T1000 (cell line): ENCODE measurements around the gene POMT1.
"Not testable (repeated sequence)": the region's sequence is repeated elsewhere in the genome, so short reads cannot be mapped to it uniquely, and the experiment has no call there.

ENCODE experiments used
- DNase-seq: peaks from one replicate; lab custom pipeline; 2025; ENCODE audit warnings: mixed read lengths; lab: John Stamatoyannopoulos, UW

The POMT1 gene

DNA sequence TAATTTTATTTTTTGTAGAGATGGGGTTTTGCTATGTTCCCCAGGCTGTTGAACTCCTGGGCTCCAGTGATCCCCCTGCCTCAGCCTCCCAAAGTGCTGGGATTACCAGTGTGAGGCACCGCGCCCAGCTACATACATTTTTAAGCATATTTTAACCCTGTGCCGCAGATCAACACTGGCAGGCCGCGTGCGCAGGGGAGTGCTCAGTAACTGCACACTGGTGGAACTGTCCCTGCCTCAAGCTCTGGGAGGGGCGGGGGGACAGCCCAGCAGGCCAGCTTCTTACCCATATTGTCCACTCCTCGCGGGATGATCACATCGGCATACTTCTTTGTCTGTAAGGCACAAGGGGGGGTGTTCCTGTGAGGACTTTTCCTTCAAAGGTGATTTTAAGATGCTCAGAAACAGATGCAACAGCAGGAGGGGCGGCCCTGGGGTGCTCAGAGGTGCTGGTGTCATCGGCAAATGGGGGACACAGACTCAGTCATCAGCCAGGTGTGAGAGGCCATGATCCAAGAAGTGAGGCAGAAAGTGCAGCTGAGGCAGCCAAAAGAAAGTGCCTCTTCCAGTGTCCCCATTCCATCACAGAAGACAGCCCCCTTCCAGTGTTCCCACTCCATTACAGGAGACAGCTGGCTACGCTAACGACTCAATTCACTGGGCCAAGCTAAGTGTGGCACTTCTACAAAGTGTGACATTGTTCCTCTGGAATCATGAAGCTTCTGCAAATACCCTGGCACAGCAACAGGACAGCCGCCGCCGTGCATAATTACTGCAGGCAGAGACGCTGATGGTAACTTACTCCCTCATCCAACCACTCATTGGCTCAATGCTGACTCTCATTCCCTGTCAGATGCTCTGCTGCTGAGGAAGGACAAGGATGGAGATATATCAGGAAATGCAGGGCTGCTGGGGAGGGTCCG is 23.2 kb downstream of the POMT1 start:
- DNase-seq = no peak

DNA sequence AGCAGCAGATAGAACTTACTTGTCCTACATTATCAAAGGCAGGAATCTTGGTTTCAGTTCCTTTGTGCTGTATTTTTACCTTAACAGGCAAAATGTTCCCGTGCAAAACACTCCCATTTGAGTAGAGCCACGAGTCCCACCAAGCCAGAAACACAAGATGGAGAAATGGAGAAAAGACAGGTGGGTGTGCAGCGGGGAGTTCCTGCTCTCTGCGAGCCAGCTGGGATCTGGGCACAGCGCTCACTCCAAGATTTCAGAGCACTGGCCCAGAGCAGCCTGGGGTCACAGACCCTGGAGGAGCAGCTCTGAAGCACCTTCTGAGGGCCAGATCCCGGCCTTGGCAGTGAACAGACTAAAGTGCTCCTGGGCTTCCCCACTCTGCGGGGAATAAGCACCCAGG is 25.5 kb downstream of the POMT1 start:
- no peak for DNase-seq

DNA sequence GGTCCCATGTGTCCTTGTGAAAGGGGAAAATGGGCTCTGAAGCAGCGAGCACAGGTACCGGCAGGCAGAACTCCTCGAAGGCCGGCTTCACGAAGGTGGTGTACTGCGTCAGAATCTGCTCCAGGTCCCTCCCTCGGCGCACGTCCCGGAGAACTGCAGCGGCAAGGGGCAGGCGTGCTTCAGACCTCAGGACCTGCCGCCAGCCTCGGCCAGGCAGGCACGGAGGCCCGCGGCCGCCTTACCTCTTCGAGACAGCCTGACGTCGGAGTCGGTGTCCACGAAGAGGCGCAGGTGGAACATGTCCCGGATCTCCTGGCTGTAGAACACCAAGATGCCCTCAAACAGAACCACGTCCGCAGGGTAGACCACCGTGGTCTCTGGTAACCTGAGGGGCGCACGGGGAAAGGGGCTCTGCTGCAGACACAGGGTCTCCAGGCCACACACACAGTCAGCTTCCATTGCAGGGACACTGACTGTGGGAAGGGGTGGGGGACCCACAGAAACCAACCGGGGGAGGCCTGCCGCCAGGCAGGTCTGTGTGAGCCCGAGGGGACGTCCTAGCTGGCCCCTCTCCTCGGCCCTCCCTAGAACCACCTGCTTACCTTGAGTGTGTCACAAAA is 26.3 kb downstream of the POMT1 start:
- no peak for DNase-seq

DNA sequence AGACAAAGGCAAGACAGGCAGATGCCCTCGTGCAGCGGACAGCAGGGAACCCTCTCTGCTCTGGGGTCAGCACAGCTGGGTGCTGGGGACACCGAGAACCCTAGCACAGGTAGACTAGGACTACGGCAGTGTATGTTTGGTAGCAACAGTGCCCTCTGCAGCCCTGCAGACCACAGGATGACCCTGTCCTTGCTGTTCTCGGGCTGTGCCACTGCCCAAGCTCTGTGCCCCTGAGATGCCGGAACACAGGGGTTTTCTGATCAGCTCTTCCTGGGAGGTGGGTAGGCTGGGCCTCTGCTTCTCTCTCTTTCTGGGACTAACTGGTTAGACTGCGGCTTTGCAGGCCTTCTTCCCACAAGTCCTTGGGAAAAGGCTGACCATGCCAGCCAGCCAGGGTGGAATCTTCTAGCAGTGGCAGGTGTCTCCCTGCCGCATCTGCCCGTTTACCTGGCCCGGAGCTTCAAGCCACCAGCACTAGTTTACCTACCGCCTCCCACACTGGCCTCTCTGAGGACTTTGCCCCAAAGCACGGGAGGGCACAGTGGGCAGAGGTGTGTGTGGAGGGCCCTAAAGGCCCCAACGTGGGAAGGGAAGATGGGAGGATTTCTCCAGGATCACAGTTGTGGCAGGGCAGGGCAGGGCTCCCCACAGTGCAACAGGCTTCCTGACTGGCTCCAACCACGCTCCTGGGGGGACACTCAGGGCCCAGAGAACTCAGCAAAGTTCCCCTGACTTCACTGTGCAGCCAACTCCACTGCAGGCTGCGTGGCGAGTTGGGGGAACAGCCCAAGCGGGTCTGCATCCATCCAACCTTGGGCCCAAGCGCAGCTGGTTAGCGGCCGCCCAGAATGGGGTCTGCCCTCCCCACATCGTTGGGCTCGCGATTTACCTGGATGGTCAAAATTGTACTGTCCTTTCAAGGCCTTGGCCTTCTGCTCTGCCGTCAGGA is 27.2 kb downstream of the POMT1 start:
- no peak for DNase-seq

DNA sequence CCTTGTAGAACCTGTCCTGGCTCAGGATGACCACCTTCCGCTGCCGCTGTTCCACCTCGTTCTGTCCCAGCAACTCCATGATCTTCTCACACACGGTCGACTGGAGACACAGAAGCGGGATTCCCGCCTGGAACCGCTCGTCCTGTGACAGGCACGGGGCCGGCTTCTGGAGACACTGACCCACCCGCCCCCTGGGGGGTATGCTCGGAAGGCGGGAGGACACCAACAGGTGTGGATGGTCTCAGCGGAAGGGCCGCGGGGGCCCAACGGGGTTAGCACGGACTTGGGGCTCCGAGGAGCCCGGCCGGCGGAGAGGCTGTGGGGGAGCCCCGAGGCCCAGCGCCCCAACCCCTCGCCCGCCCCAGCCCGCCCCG is 27.8 kb downstream of the POMT1 start:
- no peak for DNase-seq

DNA sequence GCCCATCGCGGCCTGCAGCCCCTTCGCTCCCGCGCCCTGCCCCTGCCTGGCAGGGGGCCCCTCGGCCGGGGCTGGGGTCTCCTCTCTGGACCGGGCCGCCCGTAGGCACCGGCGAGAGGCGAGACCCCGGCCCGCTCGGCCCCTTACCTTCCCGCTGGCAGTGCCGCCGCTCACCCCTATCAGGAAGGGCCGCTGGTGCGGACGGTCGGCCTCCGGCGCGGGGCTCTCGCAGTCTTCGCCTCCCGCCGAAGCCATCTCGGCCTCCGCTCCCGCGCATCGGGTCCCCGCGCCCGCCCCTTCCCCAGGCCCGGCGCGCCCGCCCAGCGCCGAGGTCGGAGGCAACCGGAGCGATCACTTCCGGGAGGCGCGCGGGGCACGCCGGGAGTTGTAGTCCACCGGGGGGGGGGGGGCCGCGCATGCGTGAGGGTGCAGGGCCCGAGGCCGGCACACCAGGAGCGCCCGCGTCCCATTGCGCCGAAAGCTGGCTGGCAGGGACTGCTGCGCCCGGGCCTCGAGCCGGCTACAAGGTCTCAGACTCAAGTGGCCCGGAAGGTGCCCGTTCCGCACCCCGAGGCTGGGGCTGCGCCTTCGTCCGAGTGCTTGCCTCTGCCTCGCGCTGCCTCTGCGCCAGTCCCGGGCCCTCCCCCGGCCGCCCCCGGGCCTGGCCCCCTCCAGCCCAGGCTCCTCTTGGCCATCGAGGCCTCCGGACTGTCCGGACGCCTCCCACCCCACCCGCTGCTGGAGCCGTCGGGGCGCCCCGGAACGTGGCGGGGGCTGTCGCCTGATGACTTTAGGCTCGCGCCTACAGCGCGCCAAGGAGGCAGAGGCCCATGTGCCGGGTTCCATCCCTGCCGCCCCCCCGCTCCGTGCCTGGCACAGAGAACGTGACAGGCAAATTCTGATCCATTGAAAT is 28.5 kb downstream of the POMT1 start, which contains the start of gene UCK1:
Gene UCK1, minus strand, starts transcription at position 344 of the 913 bp plus-strand sequence. Its CDS starts 89 bp downstream, at position 255.
- DNase-seq = peak; percentile 35

DNA sequence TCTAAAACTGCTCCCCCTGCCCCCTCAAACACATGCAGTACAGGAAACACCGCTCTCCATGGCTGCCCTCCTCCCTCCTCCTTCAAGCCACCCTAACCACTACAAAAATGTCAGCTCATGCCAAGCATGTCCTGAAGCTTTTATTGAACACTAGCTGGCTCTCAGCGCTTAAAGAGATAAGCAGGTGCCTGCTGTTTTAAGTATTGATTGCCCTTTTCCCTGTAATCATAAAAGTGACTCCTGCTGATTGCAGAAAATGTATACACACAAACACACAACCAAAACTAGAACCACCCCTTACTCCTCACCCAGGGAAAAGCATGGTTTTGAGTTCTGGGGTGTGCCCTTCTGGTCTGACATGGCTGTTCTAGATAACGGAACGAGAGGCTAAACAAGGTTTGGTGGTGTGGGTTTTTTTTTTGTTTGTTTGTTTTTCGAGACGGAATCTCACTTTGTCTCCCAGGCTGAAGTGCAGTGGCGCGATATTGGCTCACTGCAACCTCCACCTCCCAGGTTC is 32.1 kb downstream of the POMT1 start:
- DNase-seq = no peak

DNA sequence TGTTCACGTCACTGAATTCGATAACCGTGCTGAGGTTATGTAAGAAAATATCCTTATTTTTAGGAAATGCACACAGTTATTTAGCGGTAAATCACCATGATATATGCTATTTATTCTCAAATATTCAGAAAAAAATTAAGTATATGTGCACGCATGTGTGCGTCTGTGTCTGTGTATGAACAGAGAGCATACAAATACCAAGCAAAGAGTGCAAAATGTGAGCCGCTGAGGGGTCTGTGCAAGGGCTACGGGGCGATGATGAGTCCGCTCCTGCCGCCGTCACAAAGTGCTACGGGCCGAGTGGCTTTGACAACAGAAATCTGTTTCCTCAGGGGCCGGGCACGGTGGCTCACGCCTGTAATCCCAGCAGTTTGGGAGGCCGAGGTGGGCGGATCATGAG is 35.2 kb downstream of the POMT1 start:
- no peak for DNase-seq

DNA sequence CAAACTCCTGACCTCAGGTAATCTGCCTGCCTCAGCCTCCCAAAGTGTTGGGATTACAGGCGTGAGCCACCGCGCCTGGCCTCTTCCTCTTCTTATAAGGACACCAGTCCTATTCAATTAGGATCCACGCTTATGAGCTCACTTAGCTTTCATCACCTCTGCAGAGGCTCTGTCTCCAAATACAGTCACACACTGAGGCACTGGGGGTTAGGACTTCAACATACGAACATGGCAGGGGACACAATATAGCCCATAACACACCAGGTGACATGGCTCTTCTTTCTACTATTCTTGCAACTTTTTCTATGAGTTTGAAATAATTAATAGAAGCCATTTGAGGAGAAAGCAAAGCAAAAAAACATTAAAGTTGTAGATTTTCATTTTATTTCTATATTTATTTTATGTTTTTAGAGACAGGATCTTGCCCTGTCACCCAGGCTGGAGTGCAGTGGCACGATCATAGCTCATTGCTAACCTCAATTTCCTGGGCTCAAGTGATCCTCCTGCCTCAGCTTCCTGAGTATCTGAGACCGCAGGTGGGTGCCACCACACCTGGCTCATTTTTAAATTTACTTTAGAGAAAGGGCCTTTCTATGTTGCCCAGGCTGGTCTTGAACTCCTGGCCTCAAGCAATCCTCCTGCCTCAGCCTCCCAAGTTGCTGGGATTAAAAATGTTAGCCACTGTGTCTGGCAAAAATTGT is 36.7 kb downstream of the POMT1 start:
- no peak for DNase-seq

DNA sequence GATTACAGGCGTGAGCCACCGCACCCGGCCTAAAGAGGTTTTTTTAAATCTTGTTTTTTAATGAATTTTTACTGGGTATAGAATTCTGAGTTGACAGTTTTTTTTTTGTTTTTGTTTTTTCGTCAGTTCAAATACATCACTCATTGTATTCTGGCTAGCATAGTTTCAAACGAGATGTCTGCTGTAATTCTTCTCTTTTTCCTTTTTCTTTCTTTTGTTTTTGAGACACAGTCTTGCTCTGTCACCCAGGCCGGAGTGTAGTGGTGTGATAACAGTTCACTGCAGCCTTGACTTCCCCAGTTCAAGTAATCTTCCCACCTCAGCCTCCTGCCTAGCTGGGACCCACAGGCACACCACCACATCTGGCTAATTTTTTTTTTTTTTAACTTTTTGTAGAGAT is 40.4 kb downstream of the POMT1 start:
- DNase-seq = no peak

DNA sequence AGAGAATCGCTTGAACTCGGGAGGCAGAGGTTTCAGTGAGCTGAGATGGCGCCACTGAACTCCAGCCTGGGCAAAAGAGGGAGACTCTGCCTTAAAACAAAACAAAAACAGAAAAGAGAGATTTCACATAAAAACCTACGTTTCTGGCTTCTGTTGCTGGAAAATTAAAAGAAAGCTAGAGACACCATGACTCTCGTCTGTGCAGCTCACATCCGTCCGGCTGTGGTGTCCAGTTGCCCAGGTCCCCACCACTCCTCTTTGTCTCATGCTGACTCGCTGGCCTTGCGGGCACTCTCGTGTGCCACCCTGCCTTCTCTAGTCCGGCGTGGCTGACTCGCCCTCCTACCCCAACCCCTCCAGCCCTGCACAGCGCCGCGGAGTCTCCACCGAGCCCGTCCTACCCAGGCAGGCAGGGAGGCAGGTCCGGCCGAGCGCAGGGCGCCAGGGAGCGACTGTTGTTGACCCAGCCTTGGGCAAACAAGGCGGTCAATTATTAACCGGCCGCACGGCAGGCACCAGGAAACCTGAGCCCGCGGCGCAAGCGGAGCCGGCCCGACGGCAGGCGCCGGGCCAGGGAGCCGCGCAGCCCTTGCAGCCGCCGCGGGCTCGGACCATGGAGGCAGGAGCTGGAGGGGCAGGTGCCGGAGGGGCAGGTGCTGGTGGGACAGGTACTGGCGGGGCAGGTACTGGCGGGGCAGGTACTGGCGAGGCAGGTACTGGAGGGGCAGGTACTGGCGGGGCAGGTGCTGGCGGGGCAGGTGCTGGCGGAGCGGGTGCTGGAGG is 42.5 kb downstream of the POMT1 start, which contains the start of gene PRRT1B:
Gene PRRT1B, plus strand, starts transcription at position 521 of the 783 bp plus-strand sequence. Its CDS starts 93 bp downstream, at position 614.
- DNase-seq = no peak

DNA sequence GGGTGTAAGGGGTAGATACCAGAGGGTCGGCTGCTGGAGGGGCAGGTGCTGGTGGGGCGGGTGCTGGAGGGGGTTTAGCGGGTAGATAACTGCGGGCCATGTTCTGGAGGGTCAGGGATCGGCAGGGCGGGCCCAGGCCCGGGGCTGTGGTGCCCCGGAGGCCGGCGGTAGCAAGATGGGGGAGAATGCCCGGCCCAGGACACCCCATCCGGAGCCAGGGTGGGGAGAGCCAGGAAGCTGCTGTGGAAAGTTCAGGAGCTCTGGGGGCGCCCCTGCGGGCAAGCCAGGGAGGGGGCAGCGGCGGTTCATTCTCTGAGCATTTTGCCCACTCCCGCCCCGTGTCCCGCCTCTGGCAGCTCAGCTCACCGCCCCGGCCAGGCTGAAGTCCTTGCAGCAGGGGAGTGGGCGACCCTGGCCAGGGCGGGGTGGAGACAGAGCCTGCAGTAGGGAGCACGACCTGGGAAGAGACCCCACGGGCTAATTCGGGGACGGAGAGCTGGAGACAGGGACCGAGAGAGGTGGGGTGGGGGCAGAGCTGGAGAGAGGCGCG is 43.1 kb downstream of the POMT1 start:
- no peak for DNase-seq

DNA sequence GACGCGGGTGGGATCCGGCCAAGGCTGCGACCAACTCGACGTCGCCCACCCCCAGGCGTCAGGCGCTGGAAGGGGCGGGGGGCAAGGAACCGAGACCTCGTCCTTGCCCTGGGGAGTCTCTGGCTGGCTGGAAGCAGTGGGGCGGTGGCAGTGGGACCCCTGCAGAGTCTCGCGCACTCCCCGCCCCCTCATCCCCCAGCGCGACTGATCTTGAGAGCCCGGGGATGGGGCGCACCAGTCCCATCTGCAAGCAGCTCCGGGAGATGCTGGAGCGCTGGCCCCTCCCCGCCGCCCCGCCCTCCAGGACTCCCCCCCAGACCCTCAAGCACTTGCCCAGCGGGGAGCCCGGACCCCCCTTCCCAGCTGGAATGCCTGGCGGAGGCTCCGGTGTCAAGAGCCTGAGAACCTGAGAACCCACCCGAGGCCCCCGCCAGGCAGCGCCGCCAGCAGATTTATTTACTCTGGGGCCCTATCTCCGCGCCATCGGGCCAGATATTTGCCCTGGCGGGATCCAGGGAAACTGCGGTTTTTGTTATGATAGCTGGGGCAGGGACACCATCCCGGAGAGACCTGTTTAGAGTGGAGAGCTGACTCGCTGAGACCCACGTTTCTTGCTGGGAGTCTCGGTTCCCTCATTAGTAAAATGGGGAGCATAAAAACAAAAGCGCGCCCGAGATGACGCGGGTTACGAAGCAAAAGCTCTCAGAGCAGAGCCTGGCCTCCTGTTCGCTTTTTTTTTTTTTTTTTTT is 43.8 kb downstream of the POMT1 start:
- no peak for DNase-seq

DNA sequence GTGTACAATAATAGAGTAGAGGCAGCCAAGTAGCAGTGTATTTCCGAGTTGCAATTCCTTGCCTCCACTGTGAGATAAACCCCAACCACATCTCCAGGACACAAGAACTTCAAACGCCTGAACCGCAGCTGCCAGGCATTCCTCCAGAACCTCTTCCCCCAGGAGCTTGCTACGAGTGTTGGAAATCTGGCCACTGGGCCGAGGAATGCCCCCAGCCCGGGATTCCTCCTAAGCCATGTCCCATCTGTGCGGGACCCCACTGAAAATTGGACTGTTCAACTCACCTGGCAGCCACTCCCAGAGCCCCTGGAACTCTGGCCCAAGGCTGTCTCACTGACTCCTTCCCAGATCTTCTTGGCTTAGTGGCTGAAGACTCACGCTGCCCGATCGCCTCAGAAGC is 46.5 kb downstream of the POMT1 start:
- not testable (repeated sequence) for DNase-seq

DNA sequence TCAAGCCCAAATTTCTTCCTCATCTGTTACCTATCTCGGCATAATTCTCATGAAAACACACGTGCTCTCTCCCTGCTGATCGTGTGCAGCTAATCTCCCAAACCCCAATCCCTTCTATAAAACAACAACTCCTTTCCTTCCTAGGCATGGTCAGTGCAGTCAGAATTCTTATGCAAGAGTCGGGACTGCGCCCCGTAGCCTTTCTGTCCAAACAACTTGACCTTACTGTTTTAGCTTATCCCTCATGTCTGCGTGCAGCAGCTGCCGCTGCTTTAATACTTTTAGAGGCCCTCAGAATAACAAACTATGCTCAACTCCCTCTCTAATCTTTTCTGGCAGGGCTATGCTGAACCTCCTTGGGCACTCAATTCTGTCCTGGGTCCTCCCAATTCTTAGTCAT is 47.7 kb downstream of the POMT1 start:
- DNase-seq = not testable (repeated sequence)

DNA sequence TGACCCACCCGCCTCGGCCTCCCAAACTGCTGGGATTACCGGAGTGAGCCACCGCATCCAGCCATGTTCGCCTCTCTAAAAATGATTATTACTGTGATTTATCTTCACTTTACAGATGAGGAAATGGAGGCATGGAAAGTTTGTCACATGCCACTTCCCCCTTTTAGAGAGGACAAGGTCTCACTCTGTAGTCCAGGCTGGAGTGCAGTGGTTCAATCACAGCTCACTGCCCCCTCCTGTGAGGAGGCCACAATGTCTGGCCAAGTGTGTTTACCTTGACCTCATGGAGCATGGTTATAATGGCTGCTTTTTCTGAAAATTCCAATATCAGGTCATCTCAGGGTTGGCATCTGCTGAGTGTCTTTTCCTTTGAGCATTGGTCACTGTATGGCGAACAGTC is 49.3 kb downstream of the POMT1 start:
- no peak for DNase-seq

DNA sequence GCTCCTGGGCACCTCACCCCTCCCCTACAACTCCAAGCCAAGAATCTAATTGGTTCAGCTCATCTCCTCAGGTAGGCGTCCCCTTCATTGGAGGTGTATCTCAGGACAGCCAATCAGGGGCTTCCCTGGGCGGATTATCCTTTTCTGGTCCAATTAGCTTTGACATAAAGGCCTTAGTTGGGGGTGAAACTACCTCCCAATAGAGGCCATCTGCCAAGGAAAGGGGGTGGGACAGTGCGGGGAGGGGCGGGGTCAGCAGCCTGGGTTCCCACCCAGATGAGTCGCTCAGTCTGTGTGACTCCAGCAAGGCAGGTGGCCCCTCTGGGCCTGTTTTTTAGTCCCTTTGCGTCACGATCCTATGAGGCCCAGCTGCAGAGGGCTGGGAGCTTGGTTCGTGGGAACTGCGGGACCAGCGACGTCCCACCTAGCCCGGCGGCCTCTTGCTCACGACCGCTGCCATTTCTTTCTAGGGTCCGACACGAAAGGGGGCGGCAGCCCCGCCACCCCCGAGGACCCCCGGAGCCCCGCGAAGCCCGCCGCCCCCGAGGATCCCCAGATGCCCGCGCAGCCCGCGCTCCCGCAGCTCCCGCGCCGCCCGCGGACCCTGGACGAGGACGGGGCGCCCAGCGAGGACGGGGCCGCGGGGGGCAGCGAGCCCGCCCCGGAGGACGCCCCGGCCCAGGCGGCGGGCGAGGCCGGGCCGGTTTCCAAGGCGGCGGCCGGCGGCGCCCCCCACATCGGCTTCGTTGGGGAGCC is 51.5 kb downstream of the POMT1 start:
- DNase-seq = no peak
